GM18520 (cell line): ENCODE results near the gene KRTAP9-6.
"Not testable (repeated sequence)": the region's sequence is repeated elsewhere in the genome, so short reads cannot be mapped to it uniquely, and the experiment has no call there.

ENCODE experiments used
- ATAC-seq: cut with Tn5 transposase; IDR thresholded peaks from one replicate; pipeline ENCODE4 v1.9.1; 2021; ENCODE audit not compliant: unreplicated experiment

The KRTAP9-6 gene

GRCh38 chr17:41271323-41271722 lies 6.1 kb downstream of the KRTAP9-6 start:
- not testable (repeated sequence) for ATAC-seq

GRCh38 chr17:41271858-41272257 lies 6.7 kb downstream of the KRTAP9-6 start:
- ATAC-seq: no peak

GRCh38 chr17:41275648-41276190 lies 10.5 kb downstream of the KRTAP9-6 start, which contains the start of gene KRTAP9-7:
Gene KRTAP9-7, plus strand, starts transcription at chr17:41275698. Its CDS starts 0 bp downstream, at chr17:41275698.
- ATAC-seq: not testable (repeated sequence)

- ATAC-seq: no peak
Observed at GRCh38 chr17:41278176-41278955, 13.2 kb downstream of the KRTAP9-6 start.

- no peak for ATAC-seq
Observed at GRCh38 chr17:41284043-41284442, 18.9 kb downstream of the KRTAP9-6 start.

GRCh38 chr17:41284546-41284945 lies 19.4 kb downstream of the KRTAP9-6 start:
- ATAC-seq: no peak

- ATAC-seq: no peak
Observed at GRCh38 chr17:41287050-41287449, 21.9 kb downstream of the KRTAP9-6 start.

GRCh38 chr17:41294016-41294415 lies 28.8 kb downstream of the KRTAP9-6 start:
- ATAC-seq: no peak

- ATAC-seq: no peak
Observed at GRCh38 chr17:41296846-41297245, 31.7 kb downstream of the KRTAP9-6 start.

- no peak for ATAC-seq
Observed at GRCh38 chr17:41298458-41299135, 33.4 kb downstream of the KRTAP9-6 start.

- no peak for ATAC-seq
Observed at GRCh38 chr17:41301204-41301790, 36.1 kb downstream of the KRTAP9-6 start.

GRCh38 chr17:41301916-41302901 lies 37.0 kb downstream of the KRTAP9-6 start, which contains the start of gene KRTAP29-1:
Gene KRTAP29-1, minus strand, starts transcription at chr17:41302851. Its CDS starts 0 bp downstream, at chr17:41302851.
- ATAC-seq: no peak

- no peak for ATAC-seq
Observed at GRCh38 chr17:41302981-41303380, 37.8 kb downstream of the KRTAP9-6 start.

- no peak for ATAC-seq
Observed at GRCh38 chr17:41304091-41304490, 38.9 kb downstream of the KRTAP9-6 start.

GRCh38 chr17:41307647-41308046 lies 42.5 kb downstream of the KRTAP9-6 start:
- no peak for ATAC-seq

- no peak for ATAC-seq
Observed at GRCh38 chr17:41308251-41308917, 43.2 kb downstream of the KRTAP9-6 start.

GRCh38 chr17:41308918-41309359 lies 43.8 kb downstream of the KRTAP9-6 start, which contains the start of gene KRTAP16-1:
Gene KRTAP16-1, minus strand, starts transcription at chr17:41309309. Its CDS starts 56 bp downstream, at chr17:41309253.
- ATAC-seq: no peak

- no peak for ATAC-seq
Observed at GRCh38 chr17:41311111-41311510, 45.9 kb downstream of the KRTAP9-6 start.

- no peak for ATAC-seq
Observed at GRCh38 chr17:41315204-41315794, 50.1 kb downstream of the KRTAP9-6 start, which contains the start of gene KRTAP17-1. Gene KRTAP17-1, minus strand, starts transcription at chr17:41315710. Its CDS starts 60 bp downstream, at chr17:41315650.
